T-helper 9 cell (primary cell): ENCODE data around the gene CREG1.
"Not testable (repeated sequence)": the region's sequence is repeated elsewhere in the genome, so short reads cannot be mapped to it uniquely, and the experiment has no call there.

Experiments used
- DNase-seq: peaks from one replicate; pipeline ENCODE4 v3.0.0-alpha.2; 2020

CREG1 gene

DNA sequence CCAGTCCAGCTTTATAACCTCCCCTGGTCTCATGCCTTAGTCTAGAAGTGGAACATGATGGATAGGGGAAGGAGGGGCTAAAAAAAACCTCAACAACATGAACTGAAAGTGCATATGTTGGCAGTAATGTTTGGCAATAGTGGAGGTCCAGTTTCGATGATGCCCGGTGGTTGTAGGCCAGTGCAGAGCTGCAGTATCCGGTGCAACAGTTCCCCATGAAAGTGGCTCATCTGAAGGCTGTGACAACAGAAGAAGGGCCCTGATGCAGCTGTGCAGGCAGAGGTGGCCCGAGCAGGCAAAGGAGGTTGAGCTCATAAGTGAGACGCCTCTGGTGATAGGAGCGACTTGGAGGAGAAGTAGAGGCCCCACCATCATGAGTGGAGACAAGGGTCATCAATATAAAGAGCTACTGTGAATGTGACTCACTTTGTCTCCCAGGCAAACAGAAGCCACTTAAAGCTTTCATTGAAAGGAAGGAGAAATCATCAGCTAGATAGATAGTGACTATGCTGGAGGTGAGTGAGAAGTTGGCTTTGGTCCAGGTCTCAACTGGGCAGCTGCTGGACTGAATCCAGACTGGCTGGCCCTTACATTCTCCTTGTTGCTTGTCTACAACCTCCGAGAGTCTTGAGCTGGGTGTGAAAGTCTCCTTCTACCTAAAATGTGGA is 10.2 kb upstream of the CREG1 start:
- no peak for DNase-seq

DNA sequence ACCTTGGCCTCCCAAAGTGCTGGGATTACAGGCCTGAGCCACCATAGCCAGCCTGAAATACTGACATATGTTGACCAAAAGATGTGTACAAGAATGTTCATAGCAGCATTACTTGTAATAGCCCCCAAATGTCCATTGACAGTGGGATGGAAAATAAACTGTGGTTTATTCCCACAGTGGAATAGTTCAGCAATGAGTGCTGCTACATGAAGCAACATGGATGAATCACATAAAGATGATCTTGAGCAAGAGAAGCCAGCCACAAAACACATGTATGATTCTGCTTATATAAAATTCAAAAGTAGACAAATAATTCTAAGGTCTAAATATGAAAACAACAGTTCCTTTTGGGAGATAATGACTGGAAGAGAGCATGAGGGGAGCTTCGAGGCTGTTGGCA is 9.1 kb upstream of the CREG1 start:
- no peak for DNase-seq

DNA sequence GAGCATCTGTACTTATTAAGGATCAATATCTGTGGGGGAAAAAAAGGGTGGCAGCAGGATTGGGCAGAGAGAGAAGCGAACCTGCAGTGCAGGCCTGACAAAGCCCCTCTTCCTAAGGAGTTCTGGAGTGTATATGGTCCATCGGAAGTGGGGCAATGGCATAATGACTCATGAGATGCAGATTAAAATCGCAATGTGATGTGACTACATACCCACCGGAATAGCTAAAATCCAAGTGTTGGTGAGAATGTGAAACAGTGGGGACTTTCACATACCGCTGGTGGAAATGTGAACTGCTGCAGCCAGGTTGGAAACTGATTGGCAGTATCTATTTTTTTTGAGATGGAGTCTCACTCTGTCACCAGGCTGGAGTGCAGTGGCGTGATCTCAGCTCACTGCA is 8.2 kb upstream of the CREG1 start:
- no peak for DNase-seq

DNA sequence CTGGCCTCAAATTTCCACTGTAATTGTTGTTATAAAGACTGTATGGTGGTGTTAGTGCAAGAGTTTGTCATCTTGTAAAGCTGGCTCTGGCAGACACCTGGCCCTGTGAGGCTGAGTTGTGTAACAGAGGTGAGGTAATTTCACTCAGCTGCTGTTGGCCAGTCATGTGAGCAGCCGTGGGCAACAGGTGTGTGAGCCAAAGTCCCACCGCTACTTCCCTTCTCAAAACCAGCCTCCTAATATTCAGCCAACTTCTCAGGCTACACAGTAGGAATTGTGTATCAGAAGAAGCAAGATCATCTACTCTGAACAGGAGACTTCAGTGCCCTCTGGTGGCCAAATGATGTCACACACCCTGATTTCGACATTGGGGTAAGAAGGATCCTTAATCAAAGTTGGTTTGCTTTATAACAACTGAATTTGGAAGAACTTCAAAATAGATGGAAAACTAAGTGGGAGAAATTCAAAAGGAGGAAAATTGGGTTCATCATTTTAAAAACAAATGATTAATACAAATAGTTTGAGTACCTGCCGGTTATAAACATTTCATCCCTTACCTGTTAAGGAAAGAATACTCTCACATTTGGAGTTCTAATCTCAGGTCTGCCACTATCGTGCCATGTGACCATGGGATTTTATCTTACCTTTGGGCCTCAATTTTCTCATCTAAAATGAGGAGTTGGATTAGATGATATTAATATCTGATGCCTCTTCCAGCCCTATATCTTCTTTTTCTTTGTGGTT is 2.6 kb upstream of the CREG1 start:
- DNase-seq: peak; percentile 66

DNA sequence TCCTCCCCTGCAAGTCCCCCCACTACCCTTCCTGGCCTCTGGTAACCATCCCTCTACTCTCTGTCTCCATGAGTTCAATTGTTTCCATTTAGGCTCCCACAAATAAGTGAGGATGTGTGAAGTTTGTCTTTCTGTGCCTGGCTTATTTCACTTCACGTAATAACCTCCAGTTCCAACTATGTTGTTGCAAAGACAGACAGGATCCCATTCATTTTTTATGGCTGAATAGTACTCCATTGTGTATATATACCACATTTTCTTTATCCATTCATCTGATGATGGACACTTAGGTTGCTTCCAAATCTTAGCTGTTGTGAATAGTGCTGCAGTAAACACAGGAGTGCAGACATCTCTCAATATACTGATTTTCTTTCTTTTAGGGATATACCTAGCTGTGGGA is 1.5 kb upstream of the CREG1 start:
- DNase-seq: not testable (repeated sequence)

DNA sequence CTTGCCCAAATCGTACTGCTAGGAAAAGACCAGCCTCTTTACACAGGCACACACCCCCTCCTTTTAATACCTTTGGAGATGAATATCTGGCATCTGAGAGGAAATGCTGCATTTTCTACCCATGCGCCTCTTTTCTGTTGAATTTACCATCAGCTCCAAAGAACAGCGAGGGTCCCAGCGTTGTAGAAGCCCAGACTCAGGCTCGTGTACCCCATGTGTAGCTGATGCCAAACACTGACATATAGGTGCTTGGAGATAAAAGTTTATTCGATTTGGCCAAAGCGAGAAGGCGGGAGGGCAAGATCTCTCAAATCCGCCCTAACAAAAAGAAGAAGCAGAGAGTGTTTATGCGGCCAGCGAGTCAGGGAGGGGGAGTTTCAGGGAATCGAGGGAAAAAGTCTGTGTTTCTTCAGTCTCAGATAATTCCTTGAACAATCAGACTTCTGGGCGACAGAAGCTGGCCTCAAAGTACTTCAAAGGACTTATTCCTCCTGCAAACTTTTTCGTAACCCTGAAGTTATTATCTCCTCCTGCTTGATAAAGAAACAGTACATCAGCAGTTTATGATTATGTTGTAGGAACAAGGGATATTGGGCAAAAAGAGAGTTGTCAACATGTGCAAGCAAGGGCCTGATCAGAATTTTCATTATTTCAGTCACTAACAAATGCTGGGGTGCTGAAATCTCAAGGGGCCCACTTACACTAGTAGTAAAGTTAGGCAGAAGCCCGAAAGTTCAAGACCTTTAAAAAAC is 642 bp upstream of the CREG1 start:
- DNase-seq: no peak

DNA sequence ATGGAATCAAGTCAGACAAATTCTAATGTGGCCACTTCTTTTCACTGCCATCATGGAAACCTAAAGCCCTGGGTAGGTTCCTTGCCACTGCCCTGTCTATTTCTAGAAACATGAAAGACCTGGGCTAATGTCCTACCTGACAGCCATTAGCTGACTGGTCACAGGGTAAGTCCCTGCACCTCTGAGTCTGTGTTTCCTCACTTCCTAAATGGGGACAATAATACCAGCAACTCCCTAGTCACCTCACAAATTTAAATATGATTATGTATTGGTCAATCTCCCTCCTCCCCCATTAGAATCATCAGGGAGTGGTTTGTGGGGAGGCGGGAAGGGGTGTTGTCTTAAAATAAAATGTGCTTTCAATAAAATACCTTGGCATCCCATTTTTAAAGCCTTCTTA is 2.2 kb downstream of the CREG1 start:
- DNase-seq: no peak

DNA sequence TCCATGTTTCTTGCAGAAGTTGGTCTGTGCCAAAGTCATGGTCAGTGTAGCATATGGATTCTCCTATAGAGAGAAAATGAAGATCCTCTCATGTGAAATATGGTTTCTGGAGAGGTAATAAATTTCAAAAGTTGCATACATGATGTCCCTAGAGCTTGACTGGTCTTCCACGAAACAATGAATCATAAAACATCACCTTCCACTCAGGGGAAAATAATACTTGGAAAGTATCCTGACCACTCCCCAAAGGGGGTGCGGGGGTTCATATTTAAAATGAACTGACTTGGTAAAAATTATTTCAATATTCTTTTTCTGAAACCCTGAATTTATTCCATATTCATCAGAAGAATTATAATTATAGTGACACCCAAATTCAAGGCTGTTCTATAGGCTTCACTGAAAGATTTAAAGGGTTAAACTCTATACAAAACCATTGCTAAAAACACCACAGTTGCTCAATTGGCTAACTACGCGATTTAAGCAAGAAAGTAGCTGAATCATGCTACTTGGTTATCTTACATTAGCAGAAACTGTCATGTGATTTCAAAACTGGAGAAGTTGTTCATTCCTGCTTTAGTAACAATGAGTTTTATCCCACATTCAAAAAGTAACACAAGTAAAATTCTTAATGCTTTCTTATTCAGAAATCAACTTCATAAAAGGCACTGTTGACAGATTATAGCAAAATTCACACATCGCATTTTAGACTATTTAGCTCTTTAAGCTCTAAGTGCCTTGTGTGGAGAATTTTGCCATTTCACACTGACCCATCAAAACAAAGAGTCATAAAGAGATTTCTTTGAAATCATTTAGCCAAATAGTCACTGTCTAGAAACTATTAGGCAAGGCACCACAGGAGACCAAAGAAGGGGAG is 5.3 kb downstream of the CREG1 start:
- no peak for DNase-seq

DNA sequence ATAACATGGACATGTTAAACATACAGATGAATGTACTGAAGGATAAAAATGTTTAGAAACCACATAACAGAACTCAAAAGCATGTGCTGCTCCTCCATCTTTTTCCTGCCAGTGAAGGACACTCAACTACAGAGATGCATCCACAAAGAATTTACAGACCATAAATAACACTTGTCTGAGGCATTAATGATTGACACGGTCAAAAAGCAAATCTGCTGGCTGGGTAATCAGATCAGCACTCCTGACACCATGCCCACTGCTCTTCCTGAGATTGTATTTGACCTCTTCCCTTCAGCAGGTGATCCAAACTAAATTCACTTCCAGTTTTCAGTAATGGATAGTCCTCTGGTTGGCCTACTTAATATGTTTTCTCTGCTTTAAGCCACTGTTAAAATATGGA is 6.6 kb downstream of the CREG1 start:
- no peak for DNase-seq

DNA sequence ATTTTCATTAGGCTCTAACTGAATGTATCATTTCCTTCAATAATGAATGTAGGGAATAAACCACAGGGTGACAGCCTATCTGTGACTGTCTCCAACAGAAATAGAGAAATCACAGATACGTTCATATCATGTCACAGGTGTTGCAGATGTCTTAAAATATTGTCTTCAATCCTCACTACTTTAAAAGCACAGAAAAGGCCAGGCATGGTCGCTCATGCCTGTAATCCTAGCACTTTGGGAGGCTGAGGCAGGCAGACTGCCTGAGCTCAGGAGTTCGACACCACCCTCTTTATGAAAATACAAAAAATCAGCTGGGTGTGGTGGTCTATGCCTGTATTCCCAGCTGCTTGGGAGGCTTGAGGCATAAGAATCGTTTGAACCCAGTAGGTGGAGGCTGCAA is 8.2 kb downstream of the CREG1 start:
- no peak for DNase-seq

DNA sequence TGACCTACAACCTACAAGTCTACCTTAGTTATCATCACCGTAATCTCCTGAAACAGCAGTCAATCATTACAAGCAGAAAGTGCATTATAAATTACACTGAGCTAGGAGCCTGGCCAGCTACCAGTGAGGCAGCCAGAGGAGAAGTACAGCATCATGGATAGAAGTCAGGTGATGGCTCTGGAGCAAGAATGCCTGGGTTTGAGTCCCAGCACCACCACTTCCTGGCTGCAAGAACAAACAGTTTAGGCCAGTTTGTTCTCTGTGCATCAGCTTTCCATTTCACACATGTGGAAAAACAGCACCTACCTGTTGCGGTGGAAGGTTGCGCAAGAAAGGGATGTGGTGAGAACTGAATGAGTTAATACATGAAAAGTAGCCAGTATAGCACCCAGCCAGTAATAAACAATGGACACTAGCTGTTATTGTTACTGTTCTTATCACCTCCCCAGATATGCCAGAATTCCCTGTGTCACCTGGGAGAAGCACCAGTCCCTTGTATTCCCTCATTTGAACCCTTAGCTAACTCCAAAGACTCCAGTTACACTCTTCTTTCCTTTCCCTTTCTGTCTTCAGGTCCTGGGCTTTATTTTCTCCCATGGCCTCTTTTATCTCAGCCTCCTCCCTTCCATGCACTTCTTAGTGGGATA is 9.0 kb downstream of the CREG1 start:
- no peak for DNase-seq

DNA sequence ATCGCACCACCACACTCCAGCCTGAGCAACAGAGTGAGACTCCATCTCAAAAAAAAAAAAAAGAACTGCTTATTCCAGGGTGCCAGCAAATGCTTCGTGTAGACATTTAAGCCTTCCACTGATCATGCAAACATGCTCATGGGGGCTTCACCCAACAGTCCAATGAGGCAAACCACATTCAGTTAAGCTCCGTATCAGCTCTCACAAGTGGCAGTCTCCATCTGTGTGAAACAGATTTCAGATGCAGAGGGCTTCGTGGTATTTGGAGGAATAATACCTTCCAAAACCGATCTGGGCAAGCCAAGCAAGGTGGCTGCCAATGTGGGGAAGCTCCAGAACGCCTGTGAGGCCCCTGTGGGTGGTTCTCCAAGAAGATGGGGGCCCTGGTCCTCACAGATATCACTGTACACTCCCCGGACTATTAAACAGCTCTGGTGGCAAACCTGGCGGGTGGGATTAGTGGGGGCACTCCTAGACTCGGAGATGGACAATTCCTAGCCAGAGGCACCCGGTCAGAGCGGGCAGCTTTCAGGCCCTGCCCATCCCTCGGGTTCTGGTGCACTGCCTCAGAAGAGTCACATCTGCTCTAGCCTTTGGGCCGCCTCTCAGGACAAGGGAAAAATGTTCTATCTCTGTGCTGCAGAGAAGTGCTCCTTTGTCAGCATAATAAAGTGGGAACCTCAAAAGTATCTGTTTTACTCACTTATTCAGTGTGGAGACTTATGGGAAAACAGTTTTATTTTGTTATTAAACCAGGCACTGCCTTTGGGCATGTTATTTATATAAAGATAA is 10.2 kb downstream of the CREG1 start:
- DNase-seq: no peak

DNA sequence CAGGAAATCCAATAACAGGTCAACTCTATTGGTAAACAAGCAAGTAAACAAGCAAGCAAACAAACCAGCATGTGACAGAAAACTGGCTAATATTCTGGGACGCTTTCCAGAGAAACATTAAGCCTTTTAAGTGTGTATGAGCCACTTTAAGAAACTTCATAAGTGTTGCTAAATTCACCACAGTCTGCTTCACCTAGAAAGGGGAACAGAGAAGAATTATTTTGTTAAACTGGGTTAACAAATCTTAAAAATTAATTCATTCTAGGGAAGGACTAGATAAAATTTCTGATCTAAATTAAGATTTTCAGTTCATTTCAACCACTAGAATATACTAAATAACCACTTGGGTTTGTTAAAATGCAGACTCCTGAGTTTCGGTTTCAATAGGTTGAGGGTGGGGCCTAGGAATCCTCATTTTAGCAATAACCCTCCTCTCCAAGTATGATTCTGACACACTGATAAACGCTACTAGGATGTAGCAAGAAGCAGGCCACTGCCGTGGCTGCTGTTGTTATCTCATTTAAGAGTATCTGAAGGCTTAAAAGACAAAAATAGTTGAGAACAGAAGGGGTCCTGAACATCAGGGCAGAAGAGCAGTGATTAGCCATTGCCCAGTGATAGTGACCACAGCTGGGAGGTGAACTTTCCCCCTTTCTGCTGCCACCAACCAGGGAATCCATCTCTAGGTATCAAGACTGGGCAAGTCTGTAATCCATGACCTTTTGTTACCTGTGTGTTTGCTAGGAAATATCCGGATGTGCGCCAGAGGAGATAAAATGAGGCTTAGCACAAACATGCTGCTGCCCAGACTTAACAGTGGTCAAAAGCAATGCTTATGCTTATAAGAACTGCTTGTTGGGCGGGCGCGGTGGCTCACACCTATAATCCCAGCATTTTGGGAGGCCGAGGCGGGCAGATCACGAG is 11.2 kb downstream of the CREG1 start:
- DNase-seq: no peak

DNA sequence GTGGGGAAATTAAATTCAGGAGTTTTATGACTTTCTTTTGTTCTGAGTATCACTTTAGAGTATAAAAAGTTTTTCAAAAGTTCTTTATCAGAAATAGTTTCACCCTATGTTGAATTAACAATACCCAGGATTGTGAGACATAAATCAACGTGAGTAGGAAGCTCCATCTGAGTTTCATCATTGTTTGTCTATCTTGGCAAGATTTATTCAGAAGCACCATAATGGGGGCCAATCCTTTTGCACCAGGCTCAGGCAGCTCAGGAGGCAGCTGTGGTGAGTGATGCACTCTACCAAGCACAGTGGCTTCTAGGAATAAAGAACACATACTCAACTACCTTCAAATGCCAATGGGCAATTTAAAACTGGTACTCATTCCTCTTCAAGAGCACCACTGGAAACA is 12.0 kb downstream of the CREG1 start:
- DNase-seq: no peak

DNA sequence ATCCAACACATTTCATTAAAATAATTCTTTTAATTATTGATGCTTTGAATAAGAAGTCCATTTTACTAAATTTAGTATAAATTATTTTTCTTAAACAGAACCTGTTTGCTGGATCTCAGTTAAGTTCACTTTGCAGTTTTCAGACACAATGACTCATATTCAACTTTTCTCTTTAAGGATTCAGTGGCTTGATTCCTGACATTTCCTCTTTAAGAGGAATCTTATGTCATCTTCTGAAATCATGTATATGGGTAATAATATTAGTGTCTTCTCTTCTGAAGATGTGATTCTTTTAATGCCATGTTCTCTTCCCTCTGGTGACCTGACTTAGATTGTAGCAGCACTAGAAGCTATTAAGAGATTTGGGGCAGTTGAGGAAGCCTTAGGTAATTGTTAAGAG is 12.6 kb downstream of the CREG1 start:
- no peak for DNase-seq

DNA sequence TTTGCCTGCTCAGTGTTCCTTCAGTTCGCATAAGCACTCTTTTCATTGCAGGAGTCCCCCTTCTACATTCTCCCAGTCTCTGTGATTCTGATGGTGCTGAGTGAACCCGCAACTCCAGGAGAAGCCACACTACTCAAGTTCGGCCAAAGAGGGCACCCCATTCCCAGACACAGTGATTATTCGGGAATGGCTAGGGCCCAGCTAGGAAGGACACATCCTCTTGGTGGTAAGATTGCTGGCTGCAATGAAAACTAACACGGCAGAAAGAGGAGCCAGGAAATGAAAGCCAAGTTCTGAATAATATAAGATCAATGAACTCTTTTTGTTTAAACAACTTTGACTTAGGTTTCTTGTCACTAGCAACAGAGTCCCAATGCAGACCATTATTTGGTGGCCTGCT is 14.9 kb downstream of the CREG1 start:
- no peak for DNase-seq

DNA sequence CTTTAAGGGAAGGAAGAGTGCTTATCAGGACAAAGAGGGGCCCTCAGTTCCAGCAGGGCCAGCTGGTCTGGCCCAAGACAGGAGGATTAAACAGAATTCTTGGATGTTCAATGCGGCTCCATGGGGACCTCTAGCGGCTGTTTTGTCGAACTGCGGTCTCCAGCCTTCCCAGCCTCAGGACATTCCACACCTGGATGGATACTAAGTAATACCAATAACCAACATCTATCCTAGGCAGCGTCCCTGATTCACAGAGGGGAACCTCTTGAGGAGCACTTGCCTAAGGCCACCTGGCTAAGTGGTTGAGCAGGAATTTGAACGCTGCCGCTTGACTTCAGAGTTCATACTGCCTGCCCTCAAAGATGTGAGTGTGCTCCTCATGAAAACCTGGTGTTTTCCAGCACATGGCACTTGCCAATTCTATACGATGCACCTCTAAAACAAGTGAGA is 19.7 kb downstream of the CREG1 start:
- peak; percentile 50 for DNase-seq

DNA sequence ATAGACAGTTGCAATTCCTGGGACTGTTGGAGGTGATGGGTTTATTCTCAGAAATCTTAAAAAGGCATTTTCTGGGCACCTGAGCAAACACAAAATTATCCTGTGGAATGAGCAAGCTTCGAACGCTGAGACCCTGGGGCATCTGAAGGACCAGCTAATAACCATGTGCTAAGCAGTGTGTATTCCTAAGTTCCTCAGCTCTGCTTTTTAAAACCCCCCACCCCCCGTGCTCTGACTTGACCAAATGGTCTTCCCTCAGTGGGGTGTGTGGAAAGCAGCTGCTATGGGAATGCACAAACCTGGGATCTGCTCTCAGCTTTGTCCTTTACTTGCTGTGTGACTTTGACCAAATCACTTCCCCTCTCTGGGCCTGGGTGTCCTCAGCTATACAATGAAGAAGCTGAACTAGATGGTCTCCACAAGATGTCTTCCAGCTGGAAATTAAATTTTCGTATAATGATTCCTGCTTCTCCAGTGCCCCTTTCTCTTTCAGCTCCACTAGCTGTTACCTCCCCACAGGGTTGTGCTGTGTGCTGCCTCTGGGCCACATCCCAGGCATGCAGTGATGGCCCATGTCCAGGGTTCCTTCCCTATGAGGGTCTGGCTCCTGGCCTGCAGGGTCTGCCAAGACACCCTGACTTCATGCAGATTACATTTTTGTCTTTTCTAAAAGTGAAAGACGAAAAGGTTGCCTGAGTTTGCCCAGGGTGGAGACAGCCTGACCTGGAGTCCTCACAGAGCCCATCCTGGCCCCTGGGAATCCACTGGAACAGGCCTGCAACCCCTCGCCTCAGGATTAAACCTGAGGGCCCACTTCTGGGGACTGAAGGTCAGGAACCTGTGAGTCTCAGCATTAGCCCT is 20.4 kb downstream of the CREG1 start:
- DNase-seq: no peak

DNA sequence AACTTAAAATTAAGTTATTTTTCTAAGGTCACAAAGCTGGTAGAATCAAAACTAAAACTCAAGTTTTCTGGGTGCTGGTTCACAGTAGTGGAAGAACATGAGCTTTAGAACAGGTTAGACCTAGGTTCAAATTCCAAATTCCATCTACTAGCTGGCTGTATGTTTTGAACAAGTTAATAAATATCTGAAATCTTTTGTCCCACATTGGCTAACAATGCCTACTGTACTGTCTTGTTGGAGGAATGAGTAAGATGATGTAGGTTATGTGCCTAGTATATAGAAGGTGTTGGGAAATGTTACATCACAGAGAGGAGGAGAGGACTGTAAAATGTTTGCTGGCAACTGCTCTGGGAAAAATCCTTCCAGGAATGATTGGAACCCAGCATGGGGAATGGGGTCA is 21.2 kb downstream of the CREG1 start:
- no peak for DNase-seq
